GM19455 (cell line): ENCODE measurements around the gene APBB2.

Source experiments
- ATAC-seq: cut with Tn5 transposase; IDR thresholded peaks from one replicate; pipeline ENCODE4 v1.9.1; 2021; ENCODE audit not compliant: unreplicated experiment

The APBB2 gene

DNA sequence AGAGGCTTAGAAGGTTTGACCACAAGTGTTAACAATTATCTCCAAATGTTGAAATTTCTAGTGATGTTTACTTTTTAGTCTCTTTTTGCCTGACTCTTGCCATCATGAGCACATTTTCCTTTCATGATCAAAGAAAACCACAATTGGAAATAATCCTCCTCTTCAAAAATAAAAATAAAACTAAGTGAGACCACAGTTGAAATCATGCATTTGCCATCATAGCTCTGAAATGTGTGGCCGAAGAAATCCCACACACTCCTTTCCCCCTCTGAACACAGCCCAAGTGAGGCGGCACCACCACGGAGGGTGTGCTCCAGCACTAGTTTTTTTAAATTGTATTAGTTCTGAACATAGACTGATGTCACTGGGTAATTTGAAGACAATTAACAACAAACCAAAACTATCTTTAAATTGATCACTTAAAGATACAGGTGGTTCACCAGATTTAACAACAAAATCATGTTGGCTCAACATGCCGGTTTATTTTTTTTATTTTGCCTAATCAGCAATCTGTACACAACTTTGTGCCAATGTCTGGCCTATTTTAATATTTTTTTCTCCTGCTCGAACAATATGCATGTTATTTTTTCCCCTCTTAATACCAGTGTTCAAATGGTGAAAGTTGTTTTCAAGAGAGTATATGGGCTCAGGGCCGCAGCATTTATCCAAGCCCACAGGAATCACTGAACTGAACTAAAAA is 17.6 kb downstream of the APBB2 start:
- ATAC-seq = no peak

DNA sequence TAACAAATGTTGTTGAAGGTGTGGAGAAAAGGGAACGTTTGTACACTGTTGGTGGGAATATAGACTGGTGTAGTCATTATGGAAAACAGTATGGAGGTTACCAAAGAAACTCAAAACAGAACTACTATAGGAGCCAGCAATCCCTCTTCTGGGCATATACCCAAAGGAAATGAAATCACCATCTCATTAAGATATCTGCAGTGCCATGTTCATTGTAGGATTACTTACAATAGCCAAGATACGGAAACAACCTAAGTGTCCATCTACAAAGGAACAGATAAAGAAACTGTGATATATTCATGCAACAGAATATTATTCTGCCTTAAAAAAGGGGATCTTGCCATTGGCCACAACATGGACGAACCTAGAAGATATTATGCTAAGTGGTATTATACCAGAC is 22.2 kb downstream of the APBB2 start:
- no peak for ATAC-seq

DNA sequence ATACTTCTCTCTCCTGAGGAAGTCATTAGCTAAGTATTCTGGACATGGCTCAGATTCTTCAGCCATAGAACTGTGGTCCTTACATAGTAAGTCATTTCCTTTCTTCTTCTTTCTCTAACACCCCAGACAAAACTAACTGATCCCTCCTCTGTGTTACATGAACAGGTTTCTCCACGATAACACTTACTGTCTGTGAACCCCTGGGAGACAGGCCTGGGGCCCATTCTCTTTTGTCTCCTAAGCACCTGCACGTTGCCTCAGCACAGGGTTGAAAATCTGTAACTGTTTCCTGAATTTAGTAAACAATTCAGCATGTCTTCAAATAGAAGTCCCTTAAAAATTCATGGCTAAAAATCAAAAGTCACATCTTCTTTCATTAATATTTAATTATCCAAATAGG is 24.7 kb downstream of the APBB2 start:
- ATAC-seq = no peak

DNA sequence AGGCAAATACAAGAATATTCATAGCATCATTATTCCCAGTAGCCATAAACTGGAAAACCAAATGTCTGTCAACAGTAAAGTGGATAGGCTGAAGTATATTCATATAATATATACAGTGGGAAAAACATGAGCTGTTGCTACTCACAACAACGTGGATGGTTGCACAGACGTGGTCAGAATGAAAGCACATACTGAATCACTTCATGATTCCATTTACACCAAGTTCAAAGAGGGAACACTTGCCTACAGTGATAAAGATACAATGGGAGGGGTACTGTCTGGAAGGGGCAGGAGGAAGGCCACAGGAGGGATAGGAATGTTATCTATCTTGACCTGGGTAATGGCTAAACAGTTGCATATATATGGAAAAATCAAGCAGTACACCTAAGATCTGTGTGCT is 25.3 kb downstream of the APBB2 start:
- ATAC-seq = no peak

DNA sequence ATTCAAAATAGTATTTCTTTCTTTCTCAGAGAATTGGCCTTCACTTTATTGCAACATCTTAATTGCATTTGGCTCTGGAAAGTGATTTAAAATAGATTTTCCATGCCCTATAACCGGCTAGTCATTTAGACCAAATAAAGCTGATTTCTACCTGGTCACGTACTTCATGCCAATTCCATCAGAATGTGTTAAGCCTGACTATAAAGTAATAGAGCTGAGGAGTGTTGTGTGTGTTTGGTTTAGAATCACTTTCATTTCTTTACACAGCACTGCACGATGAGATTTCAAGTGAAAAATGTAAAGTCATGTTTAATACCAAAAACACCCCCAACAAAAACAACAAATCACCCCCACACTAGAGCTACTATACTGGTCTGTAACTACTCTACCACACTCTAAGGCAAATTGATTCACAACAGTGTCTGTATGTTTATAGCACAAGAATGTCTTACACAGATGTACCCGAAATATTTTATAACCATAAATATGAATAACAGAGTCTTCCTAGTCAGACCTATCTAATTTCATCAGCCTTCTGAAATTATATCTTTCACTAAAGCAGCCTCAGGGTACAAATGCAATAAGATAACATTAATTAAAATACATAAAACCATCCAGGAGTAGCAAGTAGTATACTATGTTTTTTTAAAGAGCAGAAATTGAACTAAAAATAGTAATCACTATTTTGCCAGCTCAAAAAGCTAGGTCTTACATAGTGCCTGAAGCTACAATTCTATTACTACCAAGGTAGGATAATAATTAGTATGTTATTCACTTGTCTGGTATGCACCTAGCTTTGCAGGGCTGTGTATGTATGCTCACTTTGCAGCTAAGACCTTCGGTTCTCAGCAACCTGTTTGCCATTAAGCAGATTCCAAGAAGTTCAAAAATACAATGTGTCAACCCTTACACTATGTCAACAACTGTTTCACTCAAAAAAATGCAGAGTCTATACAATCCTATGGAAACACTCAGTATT is 28.4 kb downstream of the APBB2 start:
- no peak for ATAC-seq

DNA sequence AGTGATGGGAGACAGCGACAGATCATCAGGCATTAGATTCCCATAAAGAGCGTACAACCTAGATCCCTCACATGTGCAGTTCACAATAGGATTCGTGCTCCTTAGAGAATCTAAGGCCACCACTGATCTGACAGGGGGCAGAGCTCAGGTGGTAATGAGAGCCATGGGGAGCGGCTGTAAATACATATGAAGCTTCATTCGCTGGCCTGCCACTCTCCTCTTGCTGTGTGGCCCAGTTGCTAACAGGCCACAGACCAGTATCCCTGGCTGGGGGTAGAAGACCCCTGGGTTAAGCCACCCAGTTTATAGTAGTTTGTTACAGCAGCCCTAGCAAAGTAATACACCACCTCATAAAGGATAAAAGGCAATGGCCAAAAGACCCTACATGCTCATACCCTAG is 30.3 kb downstream of the APBB2 start:
- ATAC-seq = no peak

DNA sequence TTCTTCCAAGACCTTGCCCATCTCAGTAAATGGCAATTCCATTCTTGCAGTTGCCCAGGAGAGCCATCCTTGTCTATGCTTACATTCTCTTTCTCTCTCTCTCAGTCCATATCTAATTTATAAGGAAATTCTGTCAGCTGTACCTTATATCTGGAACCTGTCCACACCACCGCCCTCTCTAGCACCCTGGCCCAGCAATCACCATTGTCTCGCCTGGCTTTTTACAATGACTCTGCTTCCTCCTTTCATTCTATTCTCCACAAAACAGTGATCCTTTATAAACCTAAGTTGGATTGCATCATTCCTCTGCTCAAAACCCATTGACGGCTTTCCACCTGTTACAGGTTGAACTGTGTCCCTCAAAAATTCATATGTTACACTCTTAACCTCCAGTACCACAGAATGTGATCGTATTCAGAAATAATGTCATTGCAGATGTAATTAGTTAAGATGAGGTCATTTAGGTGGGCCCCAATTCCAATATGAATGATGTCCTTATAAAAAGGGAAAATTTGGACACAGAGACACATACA is 31.3 kb downstream of the APBB2 start:
- no peak for ATAC-seq

DNA sequence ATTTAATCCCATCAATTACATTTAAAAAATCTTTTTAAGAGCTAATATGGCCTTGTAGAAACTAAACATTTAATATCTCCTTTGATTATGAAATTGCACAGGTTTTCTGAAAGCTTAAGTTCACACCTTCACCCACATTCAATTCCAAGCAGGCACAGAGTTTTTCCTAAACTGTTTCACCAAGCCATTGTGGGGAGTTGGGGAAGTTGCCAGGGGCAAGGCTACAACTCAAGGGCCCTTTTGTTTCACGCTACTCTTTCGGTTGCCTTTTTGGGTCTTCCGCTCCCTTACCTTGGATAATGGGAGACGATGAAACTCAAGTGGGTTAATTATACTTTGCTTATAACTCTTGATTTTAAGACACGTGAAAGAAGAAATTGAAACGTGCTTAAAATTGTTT is 33.3 kb downstream of the APBB2 start:
- ATAC-seq = no peak

DNA sequence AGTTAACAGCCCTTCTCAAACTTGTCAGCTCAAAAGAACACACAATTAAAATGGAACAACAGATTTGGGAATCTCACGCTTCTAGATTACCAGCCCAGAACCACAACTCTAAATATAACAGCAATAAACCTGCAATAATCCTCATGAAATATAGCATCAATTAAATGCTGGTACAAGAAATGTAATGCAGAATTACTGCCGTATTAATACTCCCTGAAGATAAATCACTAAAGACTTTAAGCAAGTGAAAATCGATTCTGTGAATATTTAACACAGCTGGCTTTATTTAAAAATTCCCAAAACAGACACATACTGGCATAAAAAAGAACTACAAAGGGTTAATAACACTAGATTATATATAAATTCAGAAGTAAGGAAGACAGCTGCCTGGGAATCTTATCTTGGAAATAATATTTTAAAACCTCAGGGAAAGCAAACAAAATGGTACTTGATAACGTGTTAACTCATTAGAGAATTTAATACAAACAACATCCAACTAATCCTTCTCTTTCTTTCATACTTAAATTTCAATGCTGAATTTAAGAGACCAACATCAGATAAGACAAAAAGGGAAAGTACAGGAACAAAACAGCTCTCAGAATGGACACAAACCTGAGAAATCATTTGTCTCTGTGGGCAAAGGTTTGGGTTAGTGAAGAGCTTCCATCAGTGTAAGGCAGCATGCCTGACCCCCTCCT is 34.7 kb downstream of the APBB2 start:
- no peak for ATAC-seq

DNA sequence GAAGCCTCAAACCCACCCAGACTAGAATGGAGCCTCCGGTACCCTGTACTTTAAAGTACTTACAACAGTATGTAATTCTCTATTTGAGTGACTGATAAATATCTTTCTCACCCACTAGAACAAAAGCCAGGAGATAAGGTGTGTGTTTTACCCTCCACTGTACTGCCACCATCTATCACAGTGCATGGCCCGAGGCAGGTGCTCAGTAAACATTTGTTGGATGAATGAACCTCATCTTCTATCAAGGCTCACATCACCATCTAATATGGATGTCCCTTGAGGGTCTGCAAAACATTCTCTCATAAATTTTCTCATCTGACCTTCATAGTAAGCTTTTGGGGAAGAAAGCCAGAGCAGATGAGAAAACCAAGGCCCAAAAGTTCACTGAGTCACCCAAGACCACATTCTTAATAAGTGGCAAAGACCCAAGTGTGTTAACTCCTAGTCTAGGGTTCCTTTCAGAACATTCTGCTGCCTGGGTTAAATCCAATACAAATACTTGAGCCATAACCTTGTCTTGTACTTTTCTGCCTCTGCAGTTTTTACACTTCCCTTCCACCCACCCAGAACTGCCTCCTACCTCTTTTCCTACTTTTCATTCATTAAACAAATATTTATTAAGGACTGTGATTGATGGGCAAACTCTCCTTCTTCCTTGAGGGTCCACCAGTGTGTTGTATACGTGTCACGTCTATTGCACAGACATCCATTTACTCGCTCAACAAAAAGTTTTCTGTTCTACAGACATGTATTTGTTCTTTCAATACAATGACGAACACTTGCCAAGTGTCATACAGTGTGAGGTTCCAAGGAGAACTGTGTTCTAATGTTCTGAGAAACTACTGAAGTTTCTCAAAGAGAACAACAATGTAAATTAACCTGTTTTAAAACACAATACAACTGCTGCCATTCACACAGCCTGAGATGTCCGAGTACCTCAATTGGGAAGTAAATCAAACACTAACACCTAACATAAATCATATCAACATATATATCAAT is 35.7 kb downstream of the APBB2 start:
- ATAC-seq = no peak

DNA sequence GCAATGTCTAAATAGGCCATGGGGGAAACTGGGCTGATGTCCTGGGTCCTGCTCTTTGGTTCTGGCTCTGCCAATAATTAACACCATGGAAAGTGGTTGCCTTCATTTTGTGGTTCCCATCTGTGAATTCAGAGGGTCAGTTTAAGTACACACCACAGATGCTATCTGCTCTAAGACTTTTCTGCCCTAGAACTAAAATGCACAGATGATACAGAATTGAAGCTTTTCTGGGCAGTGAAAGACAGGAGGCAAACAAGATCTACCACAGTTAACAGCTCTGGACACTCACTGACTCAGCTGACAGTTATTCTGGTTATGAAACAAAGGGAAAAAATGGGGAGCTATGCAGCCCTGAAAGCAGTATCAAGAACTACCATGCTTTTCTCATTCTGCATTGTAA is 37.3 kb downstream of the APBB2 start:
- no peak for ATAC-seq

DNA sequence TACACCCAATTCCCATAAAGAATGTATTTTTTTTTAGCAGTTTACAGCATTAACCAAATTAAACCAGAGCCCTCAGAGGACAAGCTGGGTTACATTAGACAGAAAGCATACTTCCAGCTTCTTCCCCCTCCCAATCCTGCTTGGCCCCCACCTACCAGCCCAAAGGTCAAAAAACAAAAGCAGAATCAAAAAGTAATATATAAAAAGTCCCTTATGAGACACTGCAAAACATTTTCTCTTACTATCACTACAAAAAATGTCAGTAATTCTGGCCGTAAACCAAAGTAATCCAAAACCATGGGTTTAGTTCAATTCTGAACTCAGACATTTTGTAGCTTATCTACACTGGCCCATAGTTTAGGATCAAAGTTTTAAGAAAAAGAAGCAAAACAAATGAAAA is 38.0 kb downstream of the APBB2 start:
- no peak for ATAC-seq

DNA sequence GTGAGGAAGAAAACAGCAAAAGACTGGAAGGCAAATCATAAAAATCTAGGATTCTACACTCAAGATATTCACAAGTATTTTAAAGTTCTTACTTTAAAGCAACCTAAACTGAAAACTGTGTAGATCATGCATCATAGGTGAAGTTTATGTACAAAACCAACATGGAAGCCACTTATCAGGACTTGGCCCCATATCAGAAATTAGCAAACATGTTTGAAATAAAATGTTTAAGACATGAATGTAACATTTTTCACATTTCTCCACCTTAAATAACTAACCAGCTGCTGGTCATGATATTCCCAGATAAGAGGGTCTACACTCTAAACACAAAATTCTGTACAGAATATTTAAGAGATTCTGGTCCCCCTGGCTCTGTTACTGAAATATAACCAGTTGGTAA is 38.5 kb downstream of the APBB2 start:
- ATAC-seq = no peak

DNA sequence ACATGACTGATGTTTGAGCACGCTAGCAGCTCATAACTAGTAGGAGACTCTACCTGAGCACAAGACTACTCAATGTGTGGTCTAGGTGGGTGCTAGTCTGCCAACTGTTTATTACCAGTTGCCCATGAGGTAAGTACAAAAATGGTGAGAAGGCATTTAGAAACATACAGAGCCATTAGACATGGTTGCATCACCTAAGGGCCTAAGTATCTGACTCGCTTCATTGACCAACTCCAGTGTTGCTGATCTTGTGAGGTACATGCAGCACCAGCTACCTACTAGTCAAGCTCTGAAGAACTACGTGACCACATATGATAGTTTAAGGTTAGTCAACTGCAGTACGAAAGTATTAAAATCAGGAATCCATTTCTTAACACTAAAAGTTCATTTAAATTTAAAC is 39.9 kb downstream of the APBB2 start:
- no peak for ATAC-seq

DNA sequence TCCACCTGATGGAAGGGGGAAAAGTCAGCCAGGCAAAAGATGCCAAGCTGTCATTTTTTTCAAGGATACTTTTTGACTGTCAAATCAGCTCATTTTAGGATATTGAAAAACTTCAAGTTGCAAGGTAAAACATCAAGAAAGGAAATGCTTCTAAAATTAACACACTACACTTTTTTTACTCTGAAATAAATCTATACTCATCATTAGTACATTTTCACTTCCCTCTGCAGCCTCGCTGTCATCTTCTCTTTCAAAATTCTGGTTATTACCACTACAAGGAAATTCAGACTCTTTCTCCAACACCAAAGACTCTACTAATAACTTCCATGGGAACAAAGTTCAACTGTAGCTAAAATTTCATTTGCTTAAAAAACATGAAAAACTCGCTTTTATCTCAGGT is 41.6 kb downstream of the APBB2 start:
- no peak for ATAC-seq

DNA sequence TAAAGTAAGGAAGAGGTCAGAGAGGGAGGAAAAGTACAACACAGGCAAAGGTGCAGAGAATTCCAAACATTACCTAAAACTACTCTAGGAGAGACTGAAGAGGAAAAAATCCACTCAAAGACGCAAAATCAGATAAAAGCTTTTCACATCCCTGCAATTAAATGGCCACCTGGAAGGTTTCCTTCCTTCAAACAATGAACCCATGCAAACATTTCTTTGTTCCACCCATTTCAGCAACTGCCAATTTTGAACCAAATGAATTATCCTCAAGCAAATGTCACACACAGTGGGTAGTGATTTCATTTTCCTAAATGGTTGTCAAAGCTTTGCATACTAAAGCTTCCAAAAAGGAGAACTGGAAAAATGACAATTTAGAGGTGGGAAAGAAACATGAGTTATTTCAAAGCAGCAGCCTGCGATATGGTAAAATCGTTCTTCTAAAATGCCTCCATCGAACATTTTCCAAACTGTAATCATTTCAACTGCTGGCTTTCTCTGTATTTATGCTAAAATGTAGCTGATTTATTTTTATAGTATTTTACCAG is 45.0 kb downstream of the APBB2 start:
- ATAC-seq = no peak

DNA sequence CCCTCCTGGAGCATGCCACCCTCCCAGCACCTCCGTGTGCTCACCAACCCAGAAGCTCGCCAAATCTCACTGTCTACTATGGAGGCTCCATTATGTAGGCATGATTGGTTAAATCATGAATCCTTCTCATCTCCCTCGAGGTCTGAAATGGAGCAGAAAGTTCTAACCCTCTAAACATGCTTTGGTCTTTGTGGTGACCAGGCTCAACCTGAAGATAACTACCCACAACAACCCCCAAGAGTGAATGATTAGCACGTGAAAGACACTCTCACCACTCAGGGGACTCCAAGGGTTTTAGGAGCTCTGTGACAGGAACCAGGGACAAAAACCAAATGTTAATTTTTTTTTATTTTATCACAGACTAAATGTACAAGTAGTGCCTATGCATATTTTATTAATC is 47.2 kb downstream of the APBB2 start:
- no peak for ATAC-seq

DNA sequence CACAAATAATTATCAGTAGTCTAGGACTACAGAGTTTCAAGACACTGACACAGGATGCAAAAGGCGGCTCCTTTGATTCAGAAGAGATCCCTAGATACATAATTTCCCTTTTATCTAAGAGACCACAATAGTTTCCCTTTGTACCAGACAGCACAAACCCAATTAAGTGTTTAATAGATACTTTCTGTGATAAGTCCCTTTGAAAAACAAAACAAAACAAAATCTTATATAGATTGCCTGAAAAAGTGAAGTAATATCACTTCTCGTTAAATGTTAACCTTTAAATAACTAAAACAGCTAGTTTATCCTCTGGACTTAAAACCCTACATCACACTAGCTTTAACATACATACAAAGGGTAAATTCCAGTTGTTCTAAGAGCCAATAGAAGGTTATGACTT is 49.9 kb downstream of the APBB2 start:
- no peak for ATAC-seq

DNA sequence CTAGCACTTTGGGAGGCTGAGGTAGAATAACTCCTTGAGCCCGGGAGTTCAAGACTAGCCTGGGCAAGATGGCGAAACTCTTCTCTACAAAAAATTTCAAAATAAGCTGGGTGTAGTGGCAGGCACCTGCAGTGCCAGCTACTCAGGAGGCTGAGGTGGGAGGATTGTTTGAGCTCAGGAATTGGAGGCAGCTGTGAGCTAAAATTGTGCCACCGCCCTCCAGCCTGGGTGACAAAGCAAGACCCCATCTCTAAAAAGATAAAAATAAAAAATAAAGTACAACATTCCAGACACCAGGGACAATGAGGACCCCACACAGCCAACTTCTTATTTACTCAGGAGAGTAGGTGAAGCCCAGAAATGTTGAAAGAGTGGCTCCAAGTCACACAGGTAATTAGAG is 53.0 kb downstream of the APBB2 start:
- ATAC-seq = no peak

DNA sequence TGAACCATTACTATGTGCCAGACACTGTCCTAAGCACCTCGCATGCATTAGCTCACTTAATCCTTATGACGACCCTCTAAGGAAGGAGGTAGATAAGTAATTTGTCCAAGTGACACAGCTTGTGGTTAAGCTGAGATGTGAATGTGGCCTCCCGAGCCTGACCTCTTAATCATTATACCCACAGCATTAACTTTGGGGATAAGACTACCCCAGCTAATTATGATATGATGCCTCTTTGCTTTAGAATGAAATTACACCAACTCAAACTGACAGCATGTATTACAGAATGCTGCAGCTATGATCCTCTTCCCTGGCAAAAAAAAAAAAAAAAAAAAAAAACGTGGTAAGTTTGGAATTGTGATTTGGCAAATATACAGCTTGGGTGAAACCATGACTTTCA is 53.5 kb downstream of the APBB2 start:
- ATAC-seq = no peak
